Activated CD8-positive, alpha-beta T cell treated with anti-CD3 and anti-CD28 coated beads, Interleukin-2, amount 10 ng/mL, durations not matched to agents 7 days and 5 days (primary cell): Measurements from ENCODE around the gene HTR1A. TPM values are rescaled to one million over a fixed set of nuclear protein-coding genes. Genes with fewer than 3 reads are reported as not detected.

ENCODE experiments used
- ATAC-seq: fragments of 150-1000 bp; cut with Tn5 transposase; one replicate; pipeline ENCODE4 v1.10.0; 2021; ENCODE audit warnings: moderate library complexity
- CTCF ChIA-PET: fragments of 350-600 bp; sonication (Branson Sonifier 250); formaldehyde crosslinking; loops from one replicate; lab custom pipeline; 2021; ENCODE audit warnings: antibody characterized with exemption; lab: Charles Lee
- POLR2A ChIA-PET: fragments of 350-600 bp; sonication (Branson Sonifier 250); formaldehyde crosslinking; loops from one replicate; lab custom pipeline; 2021; ENCODE audit warnings: antibody characterized with exemption; lab: Charles Lee
- DNase-seq: peaks from one replicate; pipeline ENCODE4 v3.0.0-alpha.2; 2020
- H3K27ac Mint-ChIP-seq: one replicate; pipeline ENCODE4 v1.8.0; 2021; ENCODE audit warnings: mild to moderate bottlenecking, mixed read lengths
- H3K27me3 Mint-ChIP-seq: one replicate; pipeline ENCODE4 v1.8.0; 2021; ENCODE audit warnings: low read depth, mixed read lengths
- H3K36me3 Mint-ChIP-seq: one replicate; pipeline ENCODE4 v1.8.0; 2021; ENCODE audit warnings: low read depth, mixed read lengths
- H3K4me1 Mint-ChIP-seq: one replicate; pipeline ENCODE4 v1.8.0; 2021; ENCODE audit warnings: low read depth, mixed read lengths
- H3K4me3 Mint-ChIP-seq: one replicate; pipeline ENCODE4 v1.8.0; 2021; ENCODE audit warnings: mild to moderate bottlenecking, mixed read lengths
- H3K9me3 Mint-ChIP-seq: one replicate; pipeline ENCODE4 v1.8.0; 2022; ENCODE audit warnings: mixed read lengths; ENCODE audit not compliant: insufficient read depth
- total RNA-seq, 2 experiments: library from RNA; stranded (reverse); gene quantifications; one replicate each; pipeline ENCODE4 v1.2.3, GENCODE V29; 2021

HTR1A gene
- not detected for total RNA-seq

DNA sequence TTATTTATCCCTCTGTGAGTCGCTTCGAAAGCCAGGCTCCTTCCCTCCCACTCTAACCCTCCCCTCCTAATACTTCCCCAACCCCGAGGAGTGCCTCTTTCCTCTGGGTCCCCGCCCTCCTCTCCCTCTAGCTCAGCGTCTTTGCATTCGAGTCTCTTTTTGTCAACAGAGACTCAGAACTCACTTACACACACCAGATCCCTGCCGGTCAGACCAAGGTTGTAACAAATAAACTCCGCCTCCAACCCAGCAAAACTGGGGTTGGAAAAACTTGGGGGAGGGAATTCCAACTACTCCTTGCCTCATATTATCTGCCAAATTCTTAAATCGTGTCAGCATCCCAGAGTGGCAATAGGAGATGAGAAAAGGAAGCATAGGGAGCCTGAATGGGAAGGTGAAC is at the start of gene HTR1A:
HTR1A (minus strand) TSS at position 167 of the 400 bp plus-strand sequence. CDS start 726 bp downstream, outside the sequence.
- H3K27ac Mint-ChIP-seq: no peak within 1 kb of the TSS
- CTCF ChIA-PET: no interaction called here
- DNase-seq (no peak), ATAC-seq (no peak)
- H3K4me1 Mint-ChIP-seq: no peaks in the 10 kb centered on the region
- peaks cover 9% of the 10 kb centered on the region for H3K9me3 Mint-ChIP-seq
- H3K36me3 Mint-ChIP-seq: peaks cover 3% of the 10 kb centered on the region
- POLR2A ChIA-PET: no interaction called here
- no peak within 1 kb of the TSS for H3K4me3 Mint-ChIP-seq
- peaks cover 17% of the 10 kb centered on the region for H3K27me3 Mint-ChIP-seq

DNA sequence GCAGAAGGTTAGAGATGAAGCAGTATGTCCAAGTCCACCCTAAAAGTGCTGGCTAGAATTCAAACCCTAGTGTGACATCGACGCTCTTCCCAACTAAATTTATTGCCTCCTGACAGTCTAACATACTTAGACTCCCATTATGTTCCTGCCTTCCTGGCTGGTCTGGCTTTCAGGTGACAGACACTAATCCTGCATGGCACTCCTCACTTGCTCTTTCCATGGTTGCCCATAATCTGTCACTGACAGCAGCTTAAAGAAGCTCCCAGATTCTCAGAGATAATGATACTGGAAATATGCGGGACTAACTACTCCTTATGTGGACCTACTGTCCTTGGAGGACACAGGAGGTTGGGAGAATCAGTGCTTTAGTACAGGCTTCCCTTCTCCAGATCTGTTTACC is 41.7 kb upstream of the HTR1A start:
- Mint-ChIP-seq H3K4me3 (no peak overlapping the region), H3K4me1 (no peaks in the 10 kb centered on the region), H3K36me3 (no peaks in the 10 kb centered on the region), H3K27ac (no peak overlapping the region), H3K9me3 (no peaks in the 10 kb centered on the region), H3K27me3 (no peaks in the 10 kb centered on the region)
- ChIA-PET POLR2A (interaction anchor here (0.6 kb wide), 1 partner anchor 1843 kb away, joined by 3 read pairs; no protein-coding TSS in a partner anchor), CTCF (no interaction called here)
- DNase-seq (no peak), ATAC-seq (no peak)

GRCh38 chr5:64000096-64000495 is 37.9 kb upstream of the HTR1A start:
- Mint-ChIP-seq H3K27me3 (no peaks in the 10 kb centered on the region), H3K36me3 (no peaks in the 10 kb centered on the region), H3K4me3 (no peak overlapping the region), H3K27ac (no peak overlapping the region), H3K4me1 (no peaks in the 10 kb centered on the region), H3K9me3 (no peaks in the 10 kb centered on the region)
- CTCF ChIA-PET: no interaction called here
- POLR2A ChIA-PET: no interaction called here
- no peak for ATAC-seq
- no peak for DNase-seq

- no peak for ATAC-seq
- Mint-ChIP-seq H3K27me3 (no peaks in the 10 kb centered on the region), H3K4me1 (no peaks in the 10 kb centered on the region), H3K9me3 (no peaks in the 10 kb centered on the region), H3K27ac (no peak overlapping the region), H3K4me3 (no peak overlapping the region), H3K36me3 (no peaks in the 10 kb centered on the region)
- ChIA-PET POLR2A (no interaction called here), CTCF (no interaction called here)
- no peak for DNase-seq
Measured at GRCh38 chr5:63987053-63987452, 24.8 kb upstream of the HTR1A start.

GRCh38 chr5:63981864-63982263 is 19.6 kb upstream of the HTR1A start:
- Mint-ChIP-seq H3K4me3 (no peak overlapping the region), H3K4me1 (no peaks in the 10 kb centered on the region), H3K9me3 (no peaks in the 10 kb centered on the region), H3K27ac (no peak overlapping the region), H3K27me3 (no peaks in the 10 kb centered on the region), H3K36me3 (no peaks in the 10 kb centered on the region)
- DNase-seq (no peak), ATAC-seq (no peak)
- ChIA-PET CTCF (no interaction called here), POLR2A (no interaction called here)

GRCh38 chr5:63963926-63964325 is 1.7 kb upstream of the HTR1A start:
- H3K9me3 Mint-ChIP-seq: peaks cover 9% of the 10 kb centered on the region
- DNase-seq (no peak), ATAC-seq (no peak)
- peaks cover 3% of the 10 kb centered on the region for H3K36me3 Mint-ChIP-seq
- ChIA-PET POLR2A (no interaction called here), CTCF (interaction anchor here (0.7 kb wide), 1 partner anchor 563 kb away, joined by 3 read pairs; no protein-coding TSS in a partner anchor)
- peaks cover 16% of the 10 kb centered on the region for H3K27me3 Mint-ChIP-seq
- H3K4me1 Mint-ChIP-seq: no peaks in the 10 kb centered on the region
- H3K27ac Mint-ChIP-seq: no peak overlapping the region
- no peak overlapping the region for H3K4me3 Mint-ChIP-seq

DNA sequence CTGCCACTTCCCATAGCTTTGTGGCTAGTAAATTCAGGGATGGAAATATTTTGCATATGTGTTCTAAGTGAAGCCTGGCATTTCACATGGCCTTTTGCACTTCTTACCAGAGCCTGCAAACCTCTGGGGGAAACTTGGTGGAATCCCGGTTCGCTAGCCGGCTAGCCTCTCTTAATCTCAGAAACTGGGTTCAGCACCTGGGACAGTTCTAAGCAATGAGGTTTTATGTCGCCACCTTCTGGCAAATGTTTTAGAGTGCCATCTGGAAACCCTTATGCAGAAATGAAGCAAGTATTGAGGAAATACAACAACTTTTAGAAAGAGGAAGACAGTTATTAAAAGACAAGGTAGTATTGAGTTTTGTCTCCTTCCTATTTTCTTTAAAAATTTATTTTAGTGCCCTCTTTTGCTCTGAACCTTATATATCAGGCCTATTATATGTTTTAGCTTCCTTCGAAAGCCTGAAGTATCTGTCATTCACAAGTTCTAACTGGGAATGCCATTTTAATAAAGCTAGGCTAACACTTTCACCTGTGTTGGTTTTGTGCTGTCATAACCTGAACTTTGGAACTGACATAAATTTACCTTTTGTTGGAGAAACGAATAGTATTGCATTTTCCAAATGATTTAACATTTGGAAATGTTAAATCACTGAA is 963 bp upstream of the HTR1A start:
- POLR2A ChIA-PET: no interaction called here
- Mint-ChIP-seq H3K27me3 (peaks cover 17% of the 10 kb centered on the region), H3K27ac (no peak overlapping the region)

DNA sequence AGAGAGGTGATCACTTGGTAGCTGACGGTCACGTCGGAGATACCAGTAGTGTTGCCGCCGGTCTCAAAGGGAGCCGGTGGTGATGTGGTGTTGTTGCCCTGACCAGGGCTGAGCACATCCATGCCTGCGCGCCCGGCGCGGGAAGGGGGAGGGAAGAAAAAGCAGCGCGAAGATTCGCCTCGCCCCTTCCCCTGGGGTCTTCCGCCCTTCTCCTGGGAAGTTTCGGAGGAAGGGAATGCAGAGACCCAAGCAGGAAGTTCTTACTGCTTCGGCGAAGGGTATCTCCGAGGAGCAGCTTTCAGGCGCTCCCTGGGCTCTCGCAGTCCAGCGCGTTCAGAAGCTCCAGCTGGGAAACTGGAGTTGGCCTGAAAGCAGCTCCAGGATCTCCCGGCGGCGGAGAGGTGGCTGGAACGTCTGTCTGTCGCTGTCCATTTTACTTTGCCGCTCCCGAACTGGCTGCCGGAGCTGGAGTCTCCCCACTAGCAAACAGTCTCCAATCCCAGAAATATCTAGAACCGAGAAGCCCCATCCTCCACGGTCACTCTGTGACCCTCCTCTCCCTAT is 565 bp downstream of the HTR1A start:
- DNase-seq (no peak), ATAC-seq (no peak)
- Mint-ChIP-seq H3K9me3 (peaks cover 9% of the 10 kb centered on the region), H3K27ac (no peak overlapping the region), H3K4me3 (no peak overlapping the region), H3K36me3 (peaks cover 3% of the 10 kb centered on the region), H3K27me3 (peaks cover 17% of the 10 kb centered on the region), H3K4me1 (no peaks in the 10 kb centered on the region)
- CTCF ChIA-PET: no interaction called here
- POLR2A ChIA-PET: no interaction called here

More for the DNA sequence above, 963 bp upstream of the HTR1A start:
- Mint-ChIP-seq H3K4me3 (no peak overlapping the region), H3K9me3 (peaks cover 9% of the 10 kb centered on the region), H3K4me1 (no peaks in the 10 kb centered on the region), H3K36me3 (peaks cover 3% of the 10 kb centered on the region)
- CTCF ChIA-PET: interaction anchor here (0.7 kb wide), 1 partner anchor 563 kb away, joined by 3 read pairs; no protein-coding TSS in a partner anchor
- ATAC-seq (peak; percentile 42), DNase-seq (peak; percentile 59)

GRCh38 chr5:63961125-63961597 is 1.1 kb downstream of the HTR1A start:
- Mint-ChIP-seq H3K4me1 (no peaks in the 10 kb centered on the region), H3K27ac (no peak overlapping the region), H3K4me3 (no peak overlapping the region), H3K27me3 (peaks cover 17% of the 10 kb centered on the region), H3K36me3 (peaks cover 3% of the 10 kb centered on the region), H3K9me3 (peaks cover 9% of the 10 kb centered on the region)
- DNase-seq: no peak
- POLR2A ChIA-PET: no interaction called here
- CTCF ChIA-PET: no interaction called here
- ATAC-seq: no peak

DNA sequence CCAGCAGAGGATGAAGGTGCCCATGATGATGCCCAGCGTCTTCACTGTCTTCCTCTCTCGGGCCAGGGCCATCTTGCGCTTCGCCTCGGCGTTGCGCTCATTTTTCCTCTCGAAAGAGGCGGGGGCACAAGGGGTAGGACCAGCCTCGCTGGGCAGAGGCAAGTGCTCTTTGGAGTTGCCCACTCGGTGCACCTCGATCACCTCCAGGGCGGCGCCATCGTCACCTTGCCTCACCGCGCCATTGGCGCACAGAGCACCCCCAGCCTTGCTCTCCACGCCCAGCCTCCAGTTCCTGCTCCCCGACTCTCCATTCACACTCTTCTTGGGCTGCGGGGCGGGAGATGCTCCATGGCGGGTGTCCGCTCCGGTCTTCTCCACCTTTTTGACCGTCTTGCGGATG is 1.6 kb downstream of the HTR1A start:
- H3K4me1 Mint-ChIP-seq: no peaks in the 10 kb centered on the region
- peaks cover 17% of the 10 kb centered on the region for H3K27me3 Mint-ChIP-seq
- DNase-seq: no peak
- ATAC-seq: no peak
- ChIA-PET POLR2A (no interaction called here), CTCF (no interaction called here)
- H3K27ac Mint-ChIP-seq: no peak overlapping the region
- H3K9me3 Mint-ChIP-seq: peaks cover 9% of the 10 kb centered on the region
- no peak overlapping the region for H3K4me3 Mint-ChIP-seq
- peaks cover 3% of the 10 kb centered on the region for H3K36me3 Mint-ChIP-seq

DNA sequence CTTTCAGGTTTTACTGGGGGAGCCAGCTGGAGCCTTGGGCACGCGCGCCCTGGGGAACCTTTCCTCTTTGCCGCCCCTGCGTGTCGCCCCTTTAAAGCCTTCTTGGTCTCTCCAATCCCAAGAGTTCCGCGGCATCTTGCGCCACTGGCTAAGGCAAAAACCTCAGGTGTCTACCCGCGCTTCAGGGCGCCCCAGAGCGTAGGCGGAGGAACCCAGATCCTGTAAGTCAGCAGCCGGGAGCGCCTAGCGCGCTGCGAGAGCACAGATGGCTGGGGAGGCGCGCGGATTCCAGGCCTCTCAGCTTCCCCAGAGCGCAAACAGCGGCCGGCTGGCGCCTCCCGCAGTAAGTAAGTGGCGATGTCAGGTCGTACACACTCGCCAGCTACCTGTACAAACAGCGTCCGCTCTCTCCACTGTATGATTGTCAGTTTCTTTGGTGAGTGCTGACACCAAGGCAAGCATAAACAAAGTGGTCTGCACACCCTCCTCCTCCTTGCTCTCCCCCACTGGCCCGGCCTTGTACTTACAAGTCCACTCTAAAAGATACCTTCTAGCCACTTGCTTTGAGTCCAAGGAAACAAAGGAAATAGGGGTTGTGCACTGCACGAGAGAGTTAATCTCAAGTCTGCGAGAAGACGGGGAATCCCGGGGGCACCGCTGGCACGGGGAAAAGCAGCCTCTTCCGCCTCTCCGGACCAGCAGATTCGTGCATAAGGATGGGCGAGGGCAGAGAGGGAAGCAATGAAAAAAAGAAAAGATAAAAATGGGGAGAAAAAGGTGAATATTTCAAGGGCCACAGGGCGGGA is 2.9 kb downstream of the HTR1A start:
- Mint-ChIP-seq H3K4me1 (no peaks in the 10 kb centered on the region), H3K27me3 (peaks cover 17% of the 10 kb centered on the region), H3K27ac (no peak overlapping the region), H3K36me3 (peaks cover 3% of the 10 kb centered on the region), H3K9me3 (peaks cover 9% of the 10 kb centered on the region), H3K4me3 (no peak overlapping the region)
- ATAC-seq (no peak), DNase-seq (no peak)
- POLR2A ChIA-PET: no interaction called here
- CTCF ChIA-PET: no interaction called here

GRCh38 chr5:63958654-63959053 is 3.6 kb downstream of the HTR1A start:
- Mint-ChIP-seq H3K36me3 (peaks cover 3% of the 10 kb centered on the region), H3K27me3 (peaks cover 17% of the 10 kb centered on the region), H3K4me1 (no peaks in the 10 kb centered on the region), H3K9me3 (peaks cover 9% of the 10 kb centered on the region), H3K4me3 (no peak overlapping the region), H3K27ac (no peak overlapping the region)
- DNase-seq (no peak), ATAC-seq (no peak)
- CTCF ChIA-PET: no interaction called here
- POLR2A ChIA-PET: no interaction called here
